Body of pancreas (tissue), 4 donors: ENCODE measurements around the gene RTN4RL2.

Experiments
- POLR2A ChIP-seq, 3 donors: fragments of 450-650 bp; IDR thresholded peaks; one replicate each; pipeline ENCODE4 v1.6.1; 2016; ENCODE audit warnings: antibody characterized with exemption in 3 of 3, mild to moderate bottlenecking in 2 of 3
- TF ChIP-seq, protein P1 (sequence below), 7 experiments: fragments of 450-650 bp in 4 of 7; fragments of 200-600 bp in 3 of 7; sonication (generic) in 3 of 7; IDR thresholded peaks; one replicate each; pipeline ENCODE4 v1.5.1; 2016 to 2019; ENCODE audit warnings: antibody characterized with exemption in 7 of 7

DNA sequence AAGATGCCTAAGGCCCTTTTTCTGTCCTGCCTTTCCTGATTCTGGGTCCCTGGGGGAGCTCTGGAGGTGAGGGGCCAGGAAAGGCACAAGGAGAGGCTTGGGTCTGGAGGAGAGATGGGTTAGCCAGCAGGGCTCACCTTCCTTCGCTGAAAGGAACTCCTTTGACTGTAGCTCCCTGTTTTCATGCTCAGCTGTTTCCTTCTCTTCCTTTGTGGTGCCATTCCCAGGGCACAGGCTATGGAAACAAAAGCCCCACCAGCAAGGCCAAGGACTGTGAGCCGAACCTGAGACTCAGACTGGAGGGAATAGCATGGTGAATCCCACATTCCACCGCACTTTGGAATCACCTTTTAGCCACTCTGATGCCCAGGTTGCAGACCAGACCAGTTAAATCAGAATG is 43.9 kb upstream of the RTN4RL2 start:
- TF ChIP-seq, protein P1, sequence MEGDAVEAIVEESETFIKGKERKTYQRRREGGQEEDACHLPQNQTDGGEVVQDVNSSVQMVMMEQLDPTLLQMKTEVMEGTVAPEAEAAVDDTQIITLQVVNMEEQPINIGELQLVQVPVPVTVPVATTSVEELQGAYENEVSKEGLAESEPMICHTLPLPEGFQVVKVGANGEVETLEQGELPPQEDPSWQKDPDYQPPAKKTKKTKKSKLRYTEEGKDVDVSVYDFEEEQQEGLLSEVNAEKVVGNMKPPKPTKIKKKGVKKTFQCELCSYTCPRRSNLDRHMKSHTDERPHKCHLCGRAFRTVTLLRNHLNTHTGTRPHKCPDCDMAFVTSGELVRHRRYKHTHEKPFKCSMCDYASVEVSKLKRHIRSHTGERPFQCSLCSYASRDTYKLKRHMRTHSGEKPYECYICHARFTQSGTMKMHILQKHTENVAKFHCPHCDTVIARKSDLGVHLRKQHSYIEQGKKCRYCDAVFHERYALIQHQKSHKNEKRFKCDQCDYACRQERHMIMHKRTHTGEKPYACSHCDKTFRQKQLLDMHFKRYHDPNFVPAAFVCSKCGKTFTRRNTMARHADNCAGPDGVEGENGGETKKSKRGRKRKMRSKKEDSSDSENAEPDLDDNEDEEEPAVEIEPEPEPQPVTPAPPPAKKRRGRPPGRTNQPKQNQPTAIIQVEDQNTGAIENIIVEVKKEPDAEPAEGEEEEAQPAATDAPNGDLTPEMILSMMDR (IDR thresholded peaks at IDR 0.05) = no peak
- no peak for TF ChIP-seq POLR2A (IDR thresholded peaks at IDR 0.05)
